Nucleus accumbens (tissue), 56 donors: ENCODE data around the gene RANBP2.
"Not testable (repeated sequence)": the region's sequence is repeated elsewhere in the genome, so short reads cannot be mapped to it uniquely, and the experiment has no call there.

ENCODE experiments used
- DNase-seq, 56 donors: peaks; one replicate each; lab custom pipeline; 2025; lab: John Stamatoyannopoulos, UW

Gene RANBP2

GRCh38 chr2:108719149-108720044, at the start of gene RANBP2:
Gene RANBP2, plus strand, starts transcription at chr2:108719482. Its CDS starts 125 bp downstream, at chr2:108719607.
- peak; percentile 52 to 96 (median 87) for DNase-seq

GRCh38 chr2:108670282-108670681, 49.0 kb upstream of the RANBP2 start:
- not testable (repeated sequence) for DNase-seq

GRCh38 chr2:108672200-108672805, 47.0 kb upstream of the RANBP2 start:
- DNase-seq: not testable (repeated sequence)

DNA sequence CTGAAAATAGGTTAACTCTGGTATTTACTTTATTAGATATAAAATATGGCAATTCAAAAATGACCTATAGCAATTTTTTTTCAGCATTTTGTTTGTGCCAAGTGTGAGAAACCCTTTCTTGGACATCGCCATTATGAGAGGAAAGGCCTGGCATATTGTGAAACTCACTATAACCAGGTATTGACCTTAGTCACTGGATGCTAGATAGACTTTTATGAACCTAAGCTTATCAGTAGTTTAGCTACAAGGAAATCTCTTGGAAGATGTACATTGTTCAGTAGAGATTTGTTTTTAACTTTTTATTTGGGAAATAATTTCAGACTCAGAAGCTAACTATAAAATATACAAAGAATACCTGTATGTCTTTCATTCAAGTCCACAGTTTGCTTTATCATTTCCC, 42.8 kb upstream of the RANBP2 start:
- not testable (repeated sequence) for DNase-seq

DNA sequence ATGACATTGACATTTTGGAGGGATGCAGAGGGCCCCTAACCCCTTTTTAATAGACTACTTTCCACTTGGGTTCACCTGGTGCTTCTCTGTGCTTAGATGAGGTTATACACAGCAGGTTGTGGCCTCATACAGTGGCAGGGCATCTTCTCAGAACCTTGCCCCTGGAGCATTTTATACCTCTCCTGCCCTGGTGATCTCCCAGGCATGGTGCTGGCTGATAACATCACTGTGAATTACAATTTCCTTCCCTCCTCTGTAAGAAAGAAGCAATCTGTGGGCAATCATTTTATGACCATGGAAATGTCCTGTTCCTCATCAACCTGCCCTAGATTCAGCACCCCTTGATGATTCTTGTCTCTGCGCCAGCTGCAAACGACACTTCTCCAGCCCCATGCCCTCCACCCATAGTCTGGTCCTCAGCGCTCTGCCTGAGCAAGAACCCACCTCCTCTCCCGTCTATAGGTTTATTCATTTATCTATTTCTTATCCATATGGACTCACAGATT, 42.0 kb upstream of the RANBP2 start:
- DNase-seq: not testable (repeated sequence)

- not testable (repeated sequence) for DNase-seq
Measured at GRCh38 chr2:108678198-108678651, 41.1 kb upstream of the RANBP2 start.

GRCh38 chr2:108680805-108681204, 38.5 kb upstream of the RANBP2 start:
- DNase-seq: not testable (repeated sequence)

DNA sequence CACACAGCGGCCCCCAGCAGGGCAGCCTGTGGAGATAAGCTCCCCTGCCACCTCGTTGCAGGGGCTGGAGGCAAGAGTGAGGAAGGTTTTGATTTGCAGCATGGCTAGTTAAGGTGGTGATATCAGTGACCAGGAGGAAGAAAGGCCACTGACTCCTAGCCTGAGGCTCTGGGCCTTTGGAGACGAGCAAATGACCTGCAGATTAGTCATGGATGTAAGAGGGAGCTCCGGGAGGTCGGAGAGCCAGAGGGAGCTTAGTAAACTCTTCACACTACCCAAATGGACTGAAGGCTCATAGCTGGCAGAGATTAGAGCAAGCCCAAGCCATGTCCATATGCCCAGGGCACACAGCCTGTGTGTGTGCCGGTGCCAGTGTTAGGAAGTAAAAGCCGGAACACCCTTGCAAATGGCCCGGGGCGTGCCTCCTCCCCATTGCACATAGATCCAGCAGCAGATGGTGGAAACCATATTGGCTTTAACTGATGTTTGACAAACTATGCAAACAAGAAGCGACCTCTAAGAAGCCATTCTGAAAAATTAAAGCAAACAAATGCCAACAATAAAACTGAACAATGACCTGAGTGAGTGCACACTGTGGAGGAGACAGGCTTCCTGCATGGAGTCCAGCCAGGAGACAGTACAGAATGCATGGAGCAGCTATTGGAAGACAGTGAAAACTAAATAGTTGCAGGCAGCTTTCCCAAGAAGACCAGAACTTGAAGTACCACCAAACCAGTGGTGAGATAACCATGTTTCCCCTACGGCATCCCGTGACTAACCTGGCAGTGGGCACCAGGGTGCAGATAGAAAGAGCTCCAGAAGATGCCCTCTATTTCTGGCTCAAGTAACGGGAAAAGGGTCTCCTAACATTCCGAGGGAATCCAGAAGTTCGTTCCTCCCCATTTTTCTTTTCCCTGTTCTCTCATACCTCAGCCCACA, 30.2 kb upstream of the RANBP2 start:
- not testable (repeated sequence) for DNase-seq

- not testable (repeated sequence) for DNase-seq
Measured at GRCh38 chr2:108690001-108690400, 29.3 kb upstream of the RANBP2 start.

- DNase-seq: no peak
Measured at GRCh38 chr2:108691447-108691846, 27.8 kb upstream of the RANBP2 start.

DNA sequence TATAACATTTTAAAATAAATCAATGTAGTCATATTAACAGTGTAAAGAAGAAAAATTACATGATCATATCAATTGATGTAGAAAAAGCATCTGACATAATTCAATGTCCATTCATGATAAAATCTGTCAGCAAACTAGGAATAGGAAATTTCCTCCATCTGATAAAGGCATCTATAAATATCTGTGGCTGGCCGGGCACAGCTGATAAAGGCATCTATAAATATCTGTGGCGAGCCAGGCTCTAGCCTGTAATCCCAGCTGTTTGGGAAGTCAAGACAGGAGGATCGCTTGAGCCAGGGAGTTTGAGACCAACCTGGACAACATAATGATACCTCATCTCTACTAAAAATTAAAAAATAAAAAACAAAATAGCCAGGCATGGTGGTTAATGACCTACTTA, 18.1 kb upstream of the RANBP2 start:
- DNase-seq: no peak

DNA sequence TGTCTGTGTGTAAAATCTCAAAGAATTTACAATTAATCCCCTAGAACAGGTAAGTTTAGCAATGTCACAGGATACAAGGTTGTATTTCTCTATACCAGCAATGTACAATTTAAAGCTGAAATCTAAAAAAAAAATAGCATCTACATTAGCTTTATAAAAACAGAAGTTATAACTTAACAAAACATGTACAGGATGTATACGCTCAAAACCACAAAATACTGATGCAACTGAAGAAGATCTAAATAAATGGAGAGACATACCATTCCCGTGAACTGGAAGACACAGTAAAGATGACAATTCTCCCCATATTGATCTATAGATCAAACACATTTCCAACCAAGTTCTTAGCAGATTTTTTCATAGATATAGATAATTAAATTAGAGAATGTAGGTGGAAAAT, 17.5 kb upstream of the RANBP2 start:
- no peak for DNase-seq

GRCh38 chr2:108704871-108705270, 14.4 kb upstream of the RANBP2 start:
- no peak for DNase-seq

- DNase-seq: no peak
Measured at GRCh38 chr2:108707300-108707699, 12.0 kb upstream of the RANBP2 start.

DNA sequence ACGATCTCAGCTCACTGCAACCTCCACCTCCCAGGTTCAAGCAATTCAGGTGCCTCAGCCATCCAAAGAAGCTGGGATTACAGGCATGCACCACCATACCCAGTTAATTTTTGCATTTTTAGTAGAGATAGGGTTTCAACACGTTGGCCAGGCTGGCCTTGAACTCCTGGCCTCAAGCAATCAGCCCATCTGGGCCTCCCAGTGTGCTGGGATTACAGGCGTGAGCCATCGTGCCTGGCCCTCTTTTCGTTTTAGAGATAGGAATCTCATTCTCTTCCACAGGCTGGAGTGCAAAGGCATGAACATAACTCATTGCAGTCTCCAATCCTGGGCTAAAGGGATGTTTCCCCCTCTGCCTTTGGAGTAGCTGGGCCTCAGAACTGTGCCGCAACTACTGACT, 2.3 kb upstream of the RANBP2 start:
- not testable (repeated sequence) for DNase-seq

- not testable (repeated sequence) for DNase-seq
Measured at GRCh38 chr2:108726048-108726447, 6.8 kb downstream of the RANBP2 start.

- DNase-seq: not testable (repeated sequence)
Measured at GRCh38 chr2:108734656-108735055, 15.4 kb downstream of the RANBP2 start.

- not testable (repeated sequence) for DNase-seq
Measured at GRCh38 chr2:108757973-108758372, 38.7 kb downstream of the RANBP2 start.

DNA sequence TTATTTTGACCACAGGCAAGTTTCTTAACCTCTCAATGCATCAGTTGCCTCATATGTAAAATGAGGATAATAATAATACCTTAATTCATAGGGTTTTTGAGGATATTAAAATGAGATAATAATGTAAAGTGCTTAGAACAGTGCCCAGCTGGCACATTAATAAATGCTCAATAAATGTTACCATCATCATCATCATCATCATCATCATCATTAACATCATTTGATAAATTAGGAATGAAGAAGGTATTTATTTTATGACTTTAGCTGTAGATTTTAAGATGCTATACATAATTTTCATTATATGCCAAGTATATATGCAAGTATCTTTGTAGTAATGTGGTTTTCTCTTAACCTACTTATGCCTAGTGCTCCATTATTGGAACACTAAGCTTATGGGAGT, 43.3 kb downstream of the RANBP2 start:
- DNase-seq: not testable (repeated sequence)

DNA sequence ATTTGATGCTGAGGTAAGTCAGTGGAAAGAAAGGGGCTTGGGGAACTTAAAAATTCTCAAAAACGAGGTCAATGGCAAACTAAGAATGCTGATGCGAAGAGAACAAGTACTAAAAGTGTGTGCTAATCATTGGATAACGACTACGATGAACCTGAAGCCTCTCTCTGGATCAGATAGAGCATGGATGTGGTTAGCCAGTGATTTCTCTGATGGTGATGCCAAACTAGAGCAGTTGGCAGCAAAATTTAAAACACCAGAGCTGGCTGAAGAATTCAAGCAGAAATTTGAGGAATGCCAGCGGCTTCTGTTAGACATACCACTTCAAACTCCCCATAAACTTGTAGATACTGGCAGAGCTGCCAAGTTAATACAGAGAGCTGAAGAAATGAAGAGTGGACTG, 47.4 kb downstream of the RANBP2 start:
- DNase-seq: not testable (repeated sequence)
